Ectodermal cell (in vitro differentiated cells): ENCODE data around the gene HMX1.

Experiments used
- H3K27ac ChIP-seq: 2 replicates; pipeline ENCODE4 v1.7.0; 2013; ENCODE audit warnings: mild to moderate bottlenecking, low read depth, low read length; ENCODE audit not compliant: insufficient read depth, poor library complexity, severe bottlenecking
- H3K27me3 ChIP-seq: 2 replicates; pipeline ENCODE4 v1.7.0; 2013; ENCODE audit warnings: mild to moderate bottlenecking, low read length; ENCODE audit not compliant: insufficient read depth, control insufficient read depth, poor library complexity, severe bottlenecking
- H3K36me3 ChIP-seq: one replicate; pipeline ENCODE4 v1.7.0; 2013; ENCODE audit warnings: low read length; ENCODE audit not compliant: control insufficient read depth, insufficient read depth
- H3K4me1 ChIP-seq: one replicate; pipeline ENCODE4 v1.7.0; 2013; ENCODE audit warnings: low read length; ENCODE audit not compliant: control insufficient read depth, insufficient read depth
- H3K4me3 ChIP-seq: 2 replicates; pipeline ENCODE4 v1.7.0; 2013; ENCODE audit warnings: low read depth, low read length, control low read depth; ENCODE audit not compliant: insufficient read depth
- H3K9me3 ChIP-seq: 2 replicates; pipeline ENCODE4 v1.7.0; 2013; ENCODE audit warnings: mild to moderate bottlenecking, low read length, moderate library complexity; ENCODE audit not compliant: control insufficient read depth
- WGBS, 2 experiments: methylation state at CpG; one replicate each; pipeline ENCODE4 v1.1.7; 2013; ENCODE audit warnings: missing lambda C conversion rate in 2 of 2; 5-methylcytosine and 5-hydroxymethylcytosine counted together

The HMX1 gene

DNA sequence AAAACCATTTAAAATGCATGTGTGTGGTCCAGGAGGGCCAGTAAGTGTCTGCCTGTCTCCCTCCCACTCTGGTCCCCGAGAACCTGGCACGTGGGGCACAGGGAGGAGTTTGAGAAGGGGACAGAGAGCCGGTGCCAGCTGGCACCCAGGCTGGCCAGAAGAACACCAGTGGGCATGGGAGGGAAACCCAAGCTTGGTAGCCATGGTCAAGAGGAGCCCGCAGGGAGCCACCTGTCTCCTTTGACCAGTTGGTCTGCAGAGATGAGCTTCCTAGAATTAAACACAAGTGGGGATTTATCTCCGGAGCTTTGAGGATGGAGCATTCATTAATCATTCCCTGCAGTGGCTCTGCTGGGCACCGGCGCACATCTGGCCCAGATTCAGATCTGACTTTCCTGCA is 41.6 kb downstream of the HMX1 start:
- Histone ChIP-seq H3K27ac (no peak overlapping the region), H3K4me1 (no peaks in the 10 kb centered on the region), H3K9me3 (no peaks in the 10 kb centered on the region), H3K4me3 (no peak overlapping the region), H3K36me3 (no peaks in the 10 kb centered on the region), H3K27me3 (peaks cover 25% of the 10 kb centered on the region)
- WGBS, 2 experiments, result 90 to 91% methylated on average over 7 of the region's 7 CpGs

DNA sequence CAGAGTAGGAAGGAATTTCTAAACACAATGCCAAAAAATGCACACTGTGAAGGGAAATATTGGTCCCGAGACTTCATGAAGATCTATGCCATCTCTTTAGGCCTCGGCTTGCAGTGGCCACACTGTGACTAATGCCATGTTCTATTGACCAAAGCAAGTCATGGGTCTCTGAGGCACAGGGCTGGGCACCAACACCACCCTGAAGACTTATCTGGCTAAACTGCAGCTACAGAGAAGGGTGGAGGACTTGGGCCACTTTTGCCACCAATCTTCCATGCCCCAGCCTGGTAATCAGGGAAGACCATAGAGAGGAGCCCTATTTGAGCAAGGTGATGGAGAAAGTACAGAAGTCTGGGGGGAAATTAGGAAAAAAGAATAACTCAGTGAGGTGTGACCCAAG is 42.1 kb downstream of the HMX1 start:
- no peaks in the 10 kb centered on the region for H3K4me1 ChIP-seq
- peaks cover 25% of the 10 kb centered on the region for H3K27me3 ChIP-seq
- 92 to 95% methylated on average over 2 of the region's 2 CpGs for WGBS, 2 experiments
- H3K9me3 ChIP-seq, result no peaks in the 10 kb centered on the region
- no peak overlapping the region for H3K4me3 ChIP-seq
- H3K36me3 ChIP-seq, result no peaks in the 10 kb centered on the region
- H3K27ac ChIP-seq, result no peak overlapping the region

DNA sequence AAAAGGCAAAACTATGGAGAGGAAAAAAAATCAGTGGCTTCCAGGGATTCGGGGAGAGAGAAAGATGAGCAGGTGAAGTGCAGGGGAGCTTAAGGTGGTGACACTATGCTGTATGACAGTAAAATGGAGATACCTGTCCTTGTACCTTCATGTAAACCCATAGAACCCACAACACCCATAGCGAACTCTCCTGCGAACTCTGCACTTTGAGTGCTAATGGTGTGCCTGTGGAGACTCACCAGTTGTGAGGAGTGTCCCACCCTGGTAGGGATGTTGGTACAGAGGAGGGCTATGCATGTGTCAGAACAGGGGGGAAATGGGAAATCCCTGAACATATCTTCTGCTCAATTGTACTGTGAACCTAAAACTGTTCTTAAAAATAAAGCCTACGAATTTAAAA is 42.8 kb downstream of the HMX1 start:
- H3K27ac ChIP-seq, result no peak overlapping the region
- 90 to 94% methylated on average over 4 of the region's 4 CpGs for WGBS, 2 experiments
- H3K36me3 ChIP-seq, result no peaks in the 10 kb centered on the region
- no peaks in the 10 kb centered on the region for H3K4me1 ChIP-seq
- H3K9me3 ChIP-seq, result no peaks in the 10 kb centered on the region
- H3K4me3 ChIP-seq, result no peak overlapping the region
- peaks cover 28% of the 10 kb centered on the region for H3K27me3 ChIP-seq

DNA sequence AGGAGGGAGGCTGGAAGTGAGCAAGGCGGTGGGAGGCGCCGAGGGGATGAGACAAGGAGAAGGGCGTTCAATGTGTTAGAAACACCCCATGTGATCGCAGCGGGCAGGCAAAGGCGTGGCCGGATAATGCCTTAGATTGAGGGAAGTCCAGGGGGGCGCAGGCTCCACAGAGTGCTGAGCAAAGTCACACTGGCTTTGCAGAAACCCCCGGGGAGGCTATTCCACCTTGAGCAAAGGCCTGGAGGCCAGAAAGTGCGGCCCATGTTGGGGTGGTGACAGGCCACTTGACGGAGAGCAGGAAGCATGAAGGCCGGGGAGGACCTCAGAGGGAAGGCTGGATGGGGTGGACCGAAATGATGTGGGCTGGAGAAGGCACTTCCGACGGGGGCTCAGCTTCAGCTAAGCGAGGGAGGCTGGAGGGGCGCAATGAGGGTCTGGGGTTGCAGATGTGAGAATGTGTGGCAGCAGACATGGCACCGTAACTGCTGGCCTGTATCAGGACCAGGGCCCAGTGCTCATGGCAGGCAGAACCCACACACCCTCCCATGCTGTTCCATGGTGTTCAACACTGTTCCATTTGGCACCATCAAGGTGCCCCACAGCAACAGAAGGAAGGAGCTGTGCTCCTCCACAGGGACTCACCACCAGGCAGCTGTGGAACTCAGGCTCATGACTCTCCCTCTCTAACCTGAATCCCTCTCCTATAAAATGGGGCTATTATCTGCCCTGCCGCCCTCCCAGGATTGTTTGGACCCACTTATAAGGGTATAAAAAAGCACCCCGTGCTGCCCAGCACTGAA is 50.3 kb downstream of the HMX1 start:
- WGBS, 2 experiments, result 92 to 93% methylated on average over 21 of the region's 21 CpGs
- Histone ChIP-seq H3K36me3 (no peaks in the 10 kb centered on the region), H3K4me3 (no peak overlapping the region), H3K27me3 (peaks cover 12% of the 10 kb centered on the region), H3K27ac (no peak overlapping the region), H3K4me1 (peaks cover 4% of the 10 kb centered on the region), H3K9me3 (no peaks in the 10 kb centered on the region)

DNA sequence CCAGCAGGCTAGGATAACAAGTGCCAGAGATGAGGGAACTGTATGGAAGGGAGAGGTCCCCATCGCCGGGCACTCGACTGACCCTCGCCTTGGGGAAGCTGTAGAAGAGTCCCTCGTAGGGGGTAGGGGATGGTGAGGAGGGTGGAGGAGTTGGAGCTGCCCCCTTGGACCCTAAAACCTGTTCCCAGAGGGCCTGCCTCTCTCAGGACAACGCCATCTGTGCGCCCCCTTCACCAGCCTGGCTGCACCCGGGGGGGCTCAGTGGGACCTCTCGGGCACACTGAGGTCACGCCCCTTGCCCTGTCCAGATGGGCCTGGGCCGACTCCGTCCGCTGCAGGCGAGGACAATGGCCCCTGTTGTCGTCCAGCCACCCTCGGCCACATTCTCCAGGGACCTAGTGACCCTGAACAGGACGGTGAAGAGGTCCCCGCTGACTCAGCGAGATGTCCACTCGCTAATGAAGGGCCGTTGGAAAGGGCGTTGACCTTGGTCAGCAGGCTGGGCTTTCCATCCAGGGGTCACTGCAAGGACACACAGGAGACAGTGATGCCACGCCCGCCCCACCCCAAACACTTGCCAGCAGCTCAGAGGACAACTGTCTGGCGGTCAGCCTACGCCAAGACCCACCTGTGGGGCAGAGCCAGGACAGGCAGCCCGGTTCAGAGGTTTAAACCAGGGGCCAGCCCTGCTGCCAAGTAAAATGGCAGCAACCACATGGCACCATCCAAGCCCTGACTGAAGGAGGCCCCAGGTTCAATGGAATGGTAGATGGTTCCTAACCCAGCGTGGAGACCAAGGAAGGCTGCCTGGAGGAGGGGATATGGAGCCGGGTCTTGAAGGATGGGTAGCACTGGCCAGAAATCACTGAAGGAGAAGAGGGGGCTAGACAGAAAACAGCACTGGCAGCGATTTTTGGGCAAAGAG is 51.2 kb downstream of the HMX1 start:
- Histone ChIP-seq H3K4me3 (no peak overlapping the region), H3K4me1 (peaks cover 4% of the 10 kb centered on the region), H3K27ac (no peak overlapping the region), H3K9me3 (no peaks in the 10 kb centered on the region), H3K36me3 (no peaks in the 10 kb centered on the region), H3K27me3 (peaks cover 5% of the 10 kb centered on the region)
- WGBS, 2 experiments, result 93 to 94% methylated on average over 30 of the region's 30 CpGs

DNA sequence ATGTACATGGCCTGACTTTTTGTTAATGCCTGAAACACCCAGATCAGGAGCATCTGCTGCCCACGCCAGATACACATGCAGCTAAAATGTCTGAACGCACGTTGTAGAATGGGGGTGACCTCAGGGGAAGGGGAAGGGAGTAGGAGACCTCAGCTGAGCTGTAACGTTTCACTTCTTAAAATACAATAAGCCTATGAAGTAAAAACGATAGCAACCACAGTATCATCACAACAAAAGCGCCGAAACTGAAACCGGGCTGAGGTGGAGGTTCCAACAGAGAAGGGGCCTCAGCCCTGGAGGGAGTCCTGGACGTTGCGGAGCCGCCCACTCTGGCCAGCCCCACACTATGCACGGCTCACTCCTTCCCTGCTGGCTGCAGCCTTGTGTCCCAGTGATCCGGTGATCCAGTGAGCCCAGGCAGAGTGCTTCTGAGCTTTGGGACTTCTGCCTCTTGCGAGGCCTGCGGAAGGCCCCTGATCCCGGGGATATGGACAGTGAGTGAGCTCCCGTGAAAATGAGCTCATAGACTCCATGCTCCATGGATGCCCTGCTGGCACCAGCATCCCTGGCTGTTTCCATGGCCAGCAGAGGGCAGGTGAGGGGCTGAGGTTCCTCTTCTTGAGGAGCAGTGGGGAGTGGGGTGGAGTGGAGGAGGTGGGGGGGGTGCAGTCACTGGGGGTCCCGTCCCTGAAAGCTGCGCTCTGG is 52.0 kb downstream of the HMX1 start:
- no peak overlapping the region for H3K27ac ChIP-seq
- H3K27me3 ChIP-seq, result peaks cover 5% of the 10 kb centered on the region
- no peaks in the 10 kb centered on the region for H3K36me3 ChIP-seq
- H3K9me3 ChIP-seq, result no peaks in the 10 kb centered on the region
- no peak overlapping the region for H3K4me3 ChIP-seq
- H3K4me1 ChIP-seq, result peaks cover 4% of the 10 kb centered on the region
- WGBS, 2 experiments, result 86% methylated on average over 19 of the region's 19 CpGs

DNA sequence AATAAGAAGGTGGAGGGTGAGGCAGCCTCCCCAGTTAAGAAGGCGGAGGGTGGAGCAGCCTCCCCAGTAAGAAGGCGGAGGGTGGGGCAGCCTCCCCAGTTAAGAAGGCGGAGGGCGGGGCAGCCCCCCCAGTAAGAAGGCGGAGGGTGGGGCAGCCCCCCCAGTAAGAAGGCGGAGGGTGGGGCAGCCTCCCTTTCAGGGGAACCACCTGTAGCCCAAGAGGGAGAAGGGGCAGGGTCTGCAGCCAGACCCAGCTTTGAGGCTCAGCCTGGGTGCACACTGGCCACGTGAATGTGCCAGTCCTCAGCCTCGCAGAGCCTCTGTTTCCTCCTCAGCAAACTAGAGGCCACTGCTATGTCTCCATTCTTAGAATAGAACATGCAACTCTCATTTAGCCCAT is 52.6 kb downstream of the HMX1 start:
- no peak overlapping the region for H3K4me3 ChIP-seq
- H3K27me3 ChIP-seq, result peaks cover 4% of the 10 kb centered on the region
- 88 to 93% methylated on average over 8 of the region's 8 CpGs for WGBS, 2 experiments

DNA sequence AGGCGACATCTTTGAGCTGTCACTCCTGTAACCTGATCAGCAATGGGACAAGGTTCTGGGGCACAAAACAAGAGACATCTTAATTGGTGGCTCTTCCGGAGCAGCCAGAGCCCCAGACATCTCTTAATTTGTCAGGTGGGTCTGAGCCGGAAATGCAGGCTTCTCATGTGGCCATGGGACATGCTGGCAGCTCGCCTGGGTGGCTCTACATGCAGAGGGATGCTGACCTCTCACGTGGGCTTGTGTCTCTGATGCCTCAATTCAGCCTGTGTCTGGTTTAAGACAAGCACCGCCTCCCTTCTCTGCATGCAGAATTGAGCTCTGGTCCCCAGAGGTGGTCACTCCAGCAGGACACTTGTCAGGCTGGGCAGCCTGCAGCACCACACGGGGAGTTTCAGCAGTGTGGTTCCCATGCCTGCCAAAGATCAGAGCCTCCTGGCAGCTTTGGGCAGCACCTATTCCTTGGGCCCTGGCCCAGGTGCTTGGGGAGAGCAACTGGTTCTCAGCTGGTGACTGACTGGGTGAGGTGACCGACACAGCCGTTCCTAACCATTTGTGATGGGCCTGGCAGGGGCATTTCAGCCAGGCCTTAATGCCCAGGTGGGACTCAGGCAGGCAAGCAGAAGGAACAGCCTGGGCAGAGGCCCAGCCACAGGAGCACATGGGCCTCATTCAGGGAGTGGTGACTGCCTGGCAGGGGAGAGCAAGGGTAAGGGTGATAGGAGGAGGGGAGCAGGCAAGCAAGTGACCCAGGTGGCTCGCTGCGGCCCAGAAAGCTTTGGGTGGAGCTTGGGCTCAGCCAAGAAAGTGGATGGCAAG is 53.4 kb downstream of the HMX1 start:
- Histone ChIP-seq H3K27me3 (no peaks in the 10 kb centered on the region), H3K4me1 (peaks cover 4% of the 10 kb centered on the region), H3K27ac (no peak overlapping the region), H3K36me3 (no peaks in the 10 kb centered on the region), H3K4me3 (no peak overlapping the region), H3K9me3 (no peaks in the 10 kb centered on the region)
- WGBS, 2 experiments, result 81 to 84% methylated on average over 11 of the region's 11 CpGs

More for the DNA sequence above, 52.6 kb downstream of the HMX1 start:
- no peak overlapping the region for H3K27ac ChIP-seq
- H3K4me1 ChIP-seq, result peaks cover 4% of the 10 kb centered on the region
- no peaks in the 10 kb centered on the region for H3K36me3 ChIP-seq
- H3K9me3 ChIP-seq, result no peaks in the 10 kb centered on the region

DNA sequence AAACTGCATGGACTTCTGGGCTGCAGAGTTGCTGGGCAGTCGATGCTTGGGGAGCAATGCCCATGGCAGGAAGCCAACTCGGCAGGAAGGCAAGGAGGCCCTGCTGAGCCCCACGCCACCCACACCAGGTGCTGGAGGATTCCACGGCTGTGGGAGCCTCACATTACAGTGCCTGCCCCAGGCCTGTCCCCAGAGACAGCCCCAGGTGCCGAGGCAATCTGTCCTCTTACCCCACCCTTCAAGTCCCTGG is 53.9 kb downstream of the HMX1 start:
- H3K4me3 ChIP-seq, result no peak overlapping the region
- H3K36me3 ChIP-seq, result no peaks in the 10 kb centered on the region
- H3K27me3 ChIP-seq, result no peaks in the 10 kb centered on the region
- H3K9me3 ChIP-seq, result no peaks in the 10 kb centered on the region
- H3K27ac ChIP-seq, result no peak overlapping the region
- peaks cover 4% of the 10 kb centered on the region for H3K4me1 ChIP-seq
- 82 to 87% methylated on average over 5 of the region's 5 CpGs for WGBS, 2 experiments
